Stimulated activated CD4-positive, alpha-beta T cell treated with anti-CD3 and anti-CD28 coated beads, Interleukin-4, amount 100 ng/mL, for 1 hour (primary cell): ENCODE measurements around the gene SETD2.
A peak's percentile ranks its signal among the peaks of the same experiment; 100 is the strongest.

ENCODE experiments used
- DNase-seq: peaks from one replicate; pipeline ENCODE4 v3.0.0-alpha.2; 2020

SETD2 gene

GRCh38 chr3:46978381-46978780 is 185.5 kb downstream of the SETD2 start:
- no peak for DNase-seq

- DNase-seq, result no peak
Measured at GRCh38 chr3:46977811-46978195, 186.1 kb downstream of the SETD2 start.

GRCh38 chr3:46976326-46977190 is 187.4 kb downstream of the SETD2 start, which contains the start of gene CCDC12:
TSS of gene CCDC12 (minus strand) at chr3:46976745. CDS start at chr3:46976732, 13 bp downstream.
- peak; percentile 86 for DNase-seq

GRCh38 chr3:46974421-46975171 is 189.3 kb downstream of the SETD2 start:
- no peak for DNase-seq

GRCh38 chr3:46972396-46972795 is 191.5 kb downstream of the SETD2 start:
- DNase-seq, result no peak

GRCh38 chr3:46971742-46972141 is 192.2 kb downstream of the SETD2 start:
- no peak for DNase-seq

- DNase-seq, result no peak
Measured at GRCh38 chr3:46971151-46971550, 192.8 kb downstream of the SETD2 start.

- DNase-seq, result no peak
Measured at GRCh38 chr3:46970391-46971091, 193.4 kb downstream of the SETD2 start.

GRCh38 chr3:46968783-46969428 is 195.0 kb downstream of the SETD2 start:
- no peak for DNase-seq

GRCh38 chr3:46966811-46967210 is 197.1 kb downstream of the SETD2 start:
- DNase-seq, result no peak
